GM19438 (cell line): ENCODE measurements around the gene NRXN2.

Experiments used
- ATAC-seq: cut with Tn5 transposase; IDR thresholded peaks from one replicate; pipeline ENCODE4 v1.9.1; 2021; ENCODE audit warnings: low read depth; ENCODE audit not compliant: unreplicated experiment

The NRXN2 gene

GRCh38 chr11:64560139-64560771, 162.7 kb downstream of the NRXN2 start:
- no peak for ATAC-seq

GRCh38 chr11:64559351-64560138, 163.5 kb downstream of the NRXN2 start:
- ATAC-seq, result no peak

- no peak for ATAC-seq
These were observed 164.1 kb downstream of the NRXN2 start for GRCh38 chr11:64558869-64559268.

- ATAC-seq, result no peak
These were observed 164.8 kb downstream of the NRXN2 start for GRCh38 chr11:64558065-64558745.

- ATAC-seq, result no peak
These were observed 166.2 kb downstream of the NRXN2 start for GRCh38 chr11:64556721-64557250.
